Naive B cell (primary cell): Measurements from ENCODE around the gene IGF2BP1. TPM values are rescaled to one million over a fixed set of nuclear protein-coding genes. Genes with fewer than 3 reads are reported as not detected.

Experiments
- ATAC-seq, 2 donors: fragments of 150-1000 bp; cut with Tn5 transposase; 2 replicates each; pipeline ENCODE4 v1.10.0; 2021; ENCODE audit warnings: low read depth in 2 of 2, mild to moderate bottlenecking in 2 of 2, moderate library complexity in 2 of 2
- DNase-seq: peaks from one replicate; pipeline ENCODE4 v3.0.0; 2022
- H3K27ac Mint-ChIP-seq, 6 donors: one replicate each; pipeline ENCODE4 v1.8.0; 2020 to 2022; ENCODE audit warnings: mild to moderate bottlenecking in 6 of 6, mixed read lengths in 6 of 6, moderate library complexity in 5 of 6, inconsistent platforms in 2 of 6
- H3K27me3 Mint-ChIP-seq, 3 donors: one replicate each; pipeline ENCODE4 v1.8.0; 2021 to 2022; ENCODE audit warnings: mixed read lengths in 3 of 3, mild to moderate bottlenecking in 1 of 3
- H3K36me3 Mint-ChIP-seq, 2 donors: one replicate each; pipeline ENCODE4 v1.8.0; 2020 to 2022; ENCODE audit warnings: mixed read lengths in 2 of 2, inconsistent platforms in 1 of 2, mild to moderate bottlenecking in 1 of 2
- H3K4me1 Mint-ChIP-seq, 3 donors: one replicate each; pipeline ENCODE4 v1.8.0; 2020 to 2022; ENCODE audit warnings: mixed read lengths in 3 of 3, inconsistent platforms in 1 of 3, mild to moderate bottlenecking in 1 of 3, moderate library complexity in 1 of 3
- H3K4me3 Mint-ChIP-seq, 8 donors: one replicate each; pipeline ENCODE4 v1.8.0; 2020 to 2022; ENCODE audit warnings: mild to moderate bottlenecking in 8 of 8, mixed read lengths in 8 of 8, moderate library complexity in 8 of 8, inconsistent platforms in 2 of 8
- H3K9me3 Mint-ChIP-seq, 7 donors: one replicate each; pipeline ENCODE4 v1.8.0; 2020 to 2022; ENCODE audit warnings: mixed read lengths in 7 of 7, mild to moderate bottlenecking in 5 of 7, inconsistent platforms in 2 of 7, moderate library complexity in 1 of 7
- polyA plus RNA-seq, 6 donors: library from polyadenylated mRNA; unstranded; fragments of 300-500 nt; fragmentation: Illumina TruSeq; gene quantifications; one replicate each; pipeline ENCODE4 v1.2.3, GENCODE V29; 2021; ENCODE audit warnings: low read depth in 6 of 6

The IGF2BP1 gene
- polyA plus RNA-seq, 6 donors from 2014 or later = not detected

- H3K27me3 Mint-ChIP-seq = peaks cover 15 to 29% (median 17%) of the 10 kb centered on the region in 3 donors
- ATAC-seq (no peak), DNase-seq (no peak)
- H3K27ac Mint-ChIP-seq = no peak overlapping the region
- H3K36me3 Mint-ChIP-seq = no peaks in the 10 kb centered on the region
- H3K9me3 Mint-ChIP-seq = no peaks in the 10 kb centered on the region
- no peak overlapping the region for H3K4me3 Mint-ChIP-seq
- H3K4me1 Mint-ChIP-seq = no peaks in the 10 kb centered on the region
These were observed 57.3 kb downstream of the IGF2BP1 start for GRCh38 chr17:49054342-49055092.

GRCh38 chr17:49055181-49055927 is 58.2 kb downstream of the IGF2BP1 start:
- Mint-ChIP-seq H3K4me1 (no peaks in the 10 kb centered on the region), H3K27me3 (peaks cover 13 to 35% (median 19%) of the 10 kb centered on the region in 3 donors), H3K9me3 (no peaks in the 10 kb centered on the region), H3K36me3 (no peaks in the 10 kb centered on the region), H3K4me3 (no peak overlapping the region), H3K27ac (peak overlapping the region in 1 of 6 donors; percentile 12)
- ATAC-seq (no peak), DNase-seq (no peak)

GRCh38 chr17:49061524-49061943 is 64.3 kb downstream of the IGF2BP1 start:
- peaks cover 0 to 4% (median 2%) of the 10 kb centered on the region in 7 donors for H3K9me3 Mint-ChIP-seq
- ATAC-seq (no peak), DNase-seq (no peak)
- H3K36me3 Mint-ChIP-seq = no peaks in the 10 kb centered on the region
- no peaks in the 10 kb centered on the region for H3K4me1 Mint-ChIP-seq
- no peak overlapping the region for H3K4me3 Mint-ChIP-seq
- H3K27ac Mint-ChIP-seq = no peak overlapping the region
- H3K27me3 Mint-ChIP-seq = peaks cover 14 to 23% (median 15%) of the 10 kb centered on the region in 3 donors

GRCh38 chr17:49063652-49064051 is 66.5 kb downstream of the IGF2BP1 start:
- H3K27ac Mint-ChIP-seq = no peak overlapping the region
- no peak overlapping the region for H3K4me3 Mint-ChIP-seq
- no peaks in the 10 kb centered on the region for H3K36me3 Mint-ChIP-seq
- peaks cover 0 to 4% (median 2%) of the 10 kb centered on the region in 7 donors for H3K9me3 Mint-ChIP-seq
- no peaks in the 10 kb centered on the region for H3K4me1 Mint-ChIP-seq
- ATAC-seq = no peak
- peaks cover 14 to 22% (median 15%) of the 10 kb centered on the region in 3 donors for H3K27me3 Mint-ChIP-seq
- no peak for DNase-seq

- Mint-ChIP-seq H3K4me1 (no peaks in the 10 kb centered on the region), H3K27ac (no peak overlapping the region), H3K9me3 (peaks cover 0 to 4% (median 1%) of the 10 kb centered on the region in 7 donors), H3K27me3 (peaks cover 5 to 22% (median 8%) of the 10 kb centered on the region in 3 donors), H3K4me3 (no peak overlapping the region), H3K36me3 (no peaks in the 10 kb centered on the region)
- DNase-seq = no peak
- no peak for ATAC-seq
These were observed 70.0 kb downstream of the IGF2BP1 start for GRCh38 chr17:49067163-49067562.

- Mint-ChIP-seq H3K4me1 (no peaks in the 10 kb centered on the region), H3K36me3 (no peaks in the 10 kb centered on the region), H3K4me3 (no peak overlapping the region), H3K27ac (no peak overlapping the region), H3K27me3 (peaks cover 8 to 29% (median 9%) of the 10 kb centered on the region in 3 donors), H3K9me3 (peaks cover 0 to 4% (median 0%) of the 10 kb centered on the region in 7 donors)
- DNase-seq (no peak), ATAC-seq (no peak)
These were observed 72.5 kb downstream of the IGF2BP1 start for GRCh38 chr17:49069585-49070273.

- Mint-ChIP-seq H3K36me3 (no peaks in the 10 kb centered on the region), H3K4me1 (no peaks in the 10 kb centered on the region), H3K4me3 (no peak overlapping the region), H3K27me3 (peaks cover 8 to 30% (median 17%) of the 10 kb centered on the region in 3 donors), H3K27ac (no peak overlapping the region), H3K9me3 (no peaks in the 10 kb centered on the region)
- ATAC-seq (no peak), DNase-seq (no peak)
These were observed 73.9 kb downstream of the IGF2BP1 start for GRCh38 chr17:49071106-49071505.

GRCh38 chr17:49074851-49075540 is 77.8 kb downstream of the IGF2BP1 start:
- peaks cover 0 to 5% (median 0%) of the 10 kb centered on the region in 7 donors for H3K9me3 Mint-ChIP-seq
- H3K27me3 Mint-ChIP-seq = peaks cover 38 to 52% (median 44%) of the 10 kb centered on the region in 3 donors
- no peak overlapping the region for H3K4me3 Mint-ChIP-seq
- no peak for ATAC-seq
- H3K36me3 Mint-ChIP-seq = peaks cover 0 to 8% of the 10 kb centered on the region in 2 donors
- H3K27ac Mint-ChIP-seq = peak overlapping the region in 1 of 6 donors; percentile 26
- no peaks in the 10 kb centered on the region for H3K4me1 Mint-ChIP-seq
- no peak for DNase-seq

GRCh38 chr17:49076573-49077384 is 79.6 kb downstream of the IGF2BP1 start:
- H3K27me3 Mint-ChIP-seq = peaks cover 46 to 57% (median 48%) of the 10 kb centered on the region in 3 donors
- no peaks in the 10 kb centered on the region for H3K4me1 Mint-ChIP-seq
- no peak overlapping the region for H3K4me3 Mint-ChIP-seq
- ATAC-seq (no peak), DNase-seq (no peak)
- peaks cover 0 to 5% (median 0%) of the 10 kb centered on the region in 7 donors for H3K9me3 Mint-ChIP-seq
- peaks cover 0 to 8% of the 10 kb centered on the region in 2 donors for H3K36me3 Mint-ChIP-seq
- H3K27ac Mint-ChIP-seq = no peak overlapping the region

- no peak overlapping the region for H3K4me3 Mint-ChIP-seq
- H3K27me3 Mint-ChIP-seq = peaks cover 54 to 59% (median 55%) of the 10 kb centered on the region in 3 donors
- no peak overlapping the region for H3K27ac Mint-ChIP-seq
- peaks cover 0 to 8% of the 10 kb centered on the region in 2 donors for H3K36me3 Mint-ChIP-seq
- ATAC-seq (no peak), DNase-seq (no peak)
- H3K9me3 Mint-ChIP-seq = peaks cover 0 to 5% (median 0%) of the 10 kb centered on the region in 7 donors
- H3K4me1 Mint-ChIP-seq = no peaks in the 10 kb centered on the region
These were observed 81.1 kb downstream of the IGF2BP1 start for GRCh38 chr17:49078248-49078647.

- Mint-ChIP-seq H3K9me3 (peaks cover 0 to 5% (median 0%) of the 10 kb centered on the region in 7 donors), H3K4me1 (no peaks in the 10 kb centered on the region), H3K36me3 (peaks cover 0 to 8% of the 10 kb centered on the region in 2 donors), H3K27me3 (peaks cover 51 to 53% (median 53%) of the 10 kb centered on the region in 3 donors), H3K27ac (peak overlapping the region in 1 of 6 donors; percentile 40), H3K4me3 (no peak overlapping the region)
- ATAC-seq (no peak), DNase-seq (no peak)
These were observed 82.9 kb downstream of the IGF2BP1 start for GRCh38 chr17:49079840-49080663.
